GM10266 (cell line): ENCODE data around the gene FIG4.

Experiments
- DNase-seq: peaks from one replicate; pipeline ENCODE4 v3.0.0; 2012; ENCODE audit errors: extremely low spot score
- CTCF ChIP-seq: IDR thresholded peaks from 2 replicates; pipeline ENCODE4 v1.5.1; 2012; ENCODE audit warnings: mild to moderate bottlenecking, low read depth; ENCODE audit not compliant: control insufficient read depth, insufficient read depth; ENCODE audit errors: missing control alignments

FIG4 gene

GRCh38 chr6:109783250-109783986 lies 92.3 kb downstream of the FIG4 start:
- no peak for DNase-seq
- TF ChIP-seq CTCF, result no peak

- no peak for DNase-seq
- no peak for TF ChIP-seq CTCF
Measured at GRCh38 chr6:109787312-109787711, 96.2 kb downstream of the FIG4 start.

DNA sequence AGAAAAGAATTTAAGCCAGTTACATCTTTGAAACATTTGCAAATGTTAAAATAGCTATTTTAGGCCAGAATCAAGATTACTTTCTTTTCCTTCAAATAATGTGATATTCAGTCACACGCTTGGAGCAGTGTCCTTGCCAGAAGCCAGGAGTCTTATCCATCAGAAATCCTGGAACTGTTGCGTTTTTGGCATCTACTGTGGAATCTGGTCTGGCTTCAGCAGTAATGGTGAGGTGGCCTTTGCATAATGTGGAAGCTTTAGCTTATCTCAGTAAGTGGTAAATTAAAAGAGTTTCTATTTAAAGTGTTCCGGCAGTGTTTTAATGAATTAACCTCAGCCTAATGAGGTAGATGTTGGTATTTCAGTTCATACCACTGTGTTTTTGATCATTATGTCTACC lies 97.6 kb downstream of the FIG4 start:
- DNase-seq, result no peak
- no peak for TF ChIP-seq CTCF

DNA sequence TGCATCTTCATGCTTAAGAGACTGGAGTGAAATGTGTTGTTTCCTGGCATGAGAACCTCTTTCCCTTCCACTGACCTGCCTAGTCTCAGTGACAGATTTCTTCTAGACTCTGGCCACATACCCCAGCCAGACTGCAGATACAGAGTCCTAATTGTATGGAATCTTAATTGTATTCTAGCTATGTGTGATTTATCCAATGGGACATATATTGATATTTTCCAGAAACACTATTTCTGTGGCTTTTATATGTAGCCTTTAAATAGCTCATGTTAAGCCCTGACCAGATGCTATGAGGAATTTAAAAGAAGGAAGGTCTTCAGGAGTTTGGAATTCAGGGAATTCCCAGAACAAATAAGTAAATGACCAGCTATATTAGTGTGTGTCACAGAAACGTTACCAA lies 99.0 kb downstream of the FIG4 start:
- no peak for TF ChIP-seq CTCF
- DNase-seq, result no peak

GRCh38 chr6:109791301-109791700 lies 100.2 kb downstream of the FIG4 start:
- TF ChIP-seq CTCF, result no peak
- no peak for DNase-seq

- no peak for DNase-seq
- no peak for TF ChIP-seq CTCF
Measured at GRCh38 chr6:109793021-109793420, 101.9 kb downstream of the FIG4 start.

DNA sequence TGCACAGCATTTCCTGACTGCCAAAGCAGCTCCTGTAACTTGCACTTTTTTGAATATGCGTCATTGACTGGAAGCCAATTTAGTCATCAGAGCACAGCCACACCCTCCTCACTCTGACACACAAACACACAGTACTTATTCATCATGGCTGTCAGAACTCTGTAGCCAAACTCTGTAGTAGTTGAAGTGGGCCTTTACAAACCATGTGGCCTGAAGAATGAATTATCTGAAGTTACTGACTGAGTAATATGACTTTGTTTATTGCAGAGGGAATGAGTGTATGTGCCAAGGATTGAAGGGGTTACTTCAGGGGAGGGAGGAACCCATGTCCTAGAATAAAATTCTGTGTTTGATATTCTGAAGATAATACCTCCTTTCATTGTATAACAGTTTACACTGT lies 102.7 kb downstream of the FIG4 start:
- no peak for TF ChIP-seq CTCF
- no peak for DNase-seq
